ENCODE data around the gene TAAR2.

- no peak for TF ChIP-seq POLR2A (IDR thresholded peaks at IDR 0.05)
- TF ChIP-seq, protein P1, sequence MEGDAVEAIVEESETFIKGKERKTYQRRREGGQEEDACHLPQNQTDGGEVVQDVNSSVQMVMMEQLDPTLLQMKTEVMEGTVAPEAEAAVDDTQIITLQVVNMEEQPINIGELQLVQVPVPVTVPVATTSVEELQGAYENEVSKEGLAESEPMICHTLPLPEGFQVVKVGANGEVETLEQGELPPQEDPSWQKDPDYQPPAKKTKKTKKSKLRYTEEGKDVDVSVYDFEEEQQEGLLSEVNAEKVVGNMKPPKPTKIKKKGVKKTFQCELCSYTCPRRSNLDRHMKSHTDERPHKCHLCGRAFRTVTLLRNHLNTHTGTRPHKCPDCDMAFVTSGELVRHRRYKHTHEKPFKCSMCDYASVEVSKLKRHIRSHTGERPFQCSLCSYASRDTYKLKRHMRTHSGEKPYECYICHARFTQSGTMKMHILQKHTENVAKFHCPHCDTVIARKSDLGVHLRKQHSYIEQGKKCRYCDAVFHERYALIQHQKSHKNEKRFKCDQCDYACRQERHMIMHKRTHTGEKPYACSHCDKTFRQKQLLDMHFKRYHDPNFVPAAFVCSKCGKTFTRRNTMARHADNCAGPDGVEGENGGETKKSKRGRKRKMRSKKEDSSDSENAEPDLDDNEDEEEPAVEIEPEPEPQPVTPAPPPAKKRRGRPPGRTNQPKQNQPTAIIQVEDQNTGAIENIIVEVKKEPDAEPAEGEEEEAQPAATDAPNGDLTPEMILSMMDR (IDR thresholded peaks at IDR 0.05), result no peak
These were observed 34.6 kb downstream of the TAAR2 start, which contains the start of gene TAAR5 for GRCh38 chr6:132589454-132589853.
